HCEC 1CT (cell line): ENCODE measurements around the gene POLR3E.

Experiments used
- DNase-seq: peaks from one replicate; pipeline ENCODE4 v3.0.0-alpha.2; 2017

POLR3E gene

DNA sequence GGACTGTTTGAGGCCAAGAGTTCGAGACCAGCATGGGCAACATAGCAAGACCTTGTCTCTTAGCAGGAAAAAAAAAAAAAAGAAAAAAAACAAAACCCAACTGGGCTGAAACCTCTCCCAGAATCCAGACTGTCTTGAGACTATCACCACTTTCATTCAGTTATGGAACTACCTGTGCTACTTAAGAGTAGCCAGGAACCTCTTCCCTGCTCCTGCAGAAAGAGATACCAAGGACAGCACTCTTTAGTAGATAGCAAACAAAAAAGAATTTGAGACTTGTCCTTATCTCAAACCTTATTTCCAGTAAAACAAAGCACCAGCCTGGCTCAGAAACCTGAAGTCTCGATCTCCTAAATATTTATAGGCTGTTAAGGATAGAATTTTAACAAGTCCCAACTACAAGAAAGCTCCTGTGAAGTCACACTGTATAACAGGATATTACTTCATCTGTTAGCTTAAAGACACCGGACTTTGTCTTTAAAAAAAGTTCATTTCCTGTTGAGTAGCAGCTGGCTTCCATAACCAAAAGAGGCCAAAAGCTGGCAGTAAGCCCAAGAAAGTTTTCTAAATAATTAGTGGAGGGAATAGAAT, 72.1 kb downstream of the POLR3E start:
- DNase-seq, result peak; percentile 80

DNA sequence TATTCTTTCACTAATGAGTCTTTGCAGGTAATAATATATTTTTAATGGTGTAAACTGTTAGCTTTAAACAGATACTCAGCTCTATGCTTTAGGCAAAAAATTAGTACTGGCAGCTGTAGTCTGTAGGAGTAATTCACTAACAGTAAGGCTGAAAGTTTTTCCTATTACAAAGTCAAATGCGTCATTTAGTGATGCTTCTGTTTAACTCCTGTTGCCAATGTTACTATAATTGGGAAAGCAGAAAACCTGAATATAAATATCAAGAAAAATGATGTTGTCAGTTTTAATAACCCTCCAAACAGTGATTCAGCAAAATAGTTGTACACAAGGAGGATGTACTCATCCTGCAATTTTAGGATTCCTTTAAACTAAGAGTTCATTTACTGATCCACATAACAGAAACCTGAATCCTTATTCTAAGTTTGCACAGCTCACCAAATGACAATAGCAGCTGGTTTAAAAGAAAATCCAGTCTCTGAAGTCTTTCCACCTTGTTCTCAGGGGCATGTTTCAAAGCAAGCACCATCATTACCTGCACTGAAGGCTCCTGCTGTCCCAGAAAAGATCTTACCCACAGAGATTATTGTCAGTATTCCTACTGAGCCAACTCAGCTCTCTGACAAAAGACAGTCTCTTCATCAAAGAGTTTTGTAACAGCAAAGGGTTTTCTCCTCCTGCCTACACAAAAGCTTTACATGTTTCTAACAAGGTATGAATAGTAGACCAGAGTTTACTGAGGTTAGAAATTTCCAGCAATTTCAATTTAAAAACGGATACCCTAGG, 73.0 kb downstream of the POLR3E start:
- DNase-seq, result peak; percentile 95

DNA sequence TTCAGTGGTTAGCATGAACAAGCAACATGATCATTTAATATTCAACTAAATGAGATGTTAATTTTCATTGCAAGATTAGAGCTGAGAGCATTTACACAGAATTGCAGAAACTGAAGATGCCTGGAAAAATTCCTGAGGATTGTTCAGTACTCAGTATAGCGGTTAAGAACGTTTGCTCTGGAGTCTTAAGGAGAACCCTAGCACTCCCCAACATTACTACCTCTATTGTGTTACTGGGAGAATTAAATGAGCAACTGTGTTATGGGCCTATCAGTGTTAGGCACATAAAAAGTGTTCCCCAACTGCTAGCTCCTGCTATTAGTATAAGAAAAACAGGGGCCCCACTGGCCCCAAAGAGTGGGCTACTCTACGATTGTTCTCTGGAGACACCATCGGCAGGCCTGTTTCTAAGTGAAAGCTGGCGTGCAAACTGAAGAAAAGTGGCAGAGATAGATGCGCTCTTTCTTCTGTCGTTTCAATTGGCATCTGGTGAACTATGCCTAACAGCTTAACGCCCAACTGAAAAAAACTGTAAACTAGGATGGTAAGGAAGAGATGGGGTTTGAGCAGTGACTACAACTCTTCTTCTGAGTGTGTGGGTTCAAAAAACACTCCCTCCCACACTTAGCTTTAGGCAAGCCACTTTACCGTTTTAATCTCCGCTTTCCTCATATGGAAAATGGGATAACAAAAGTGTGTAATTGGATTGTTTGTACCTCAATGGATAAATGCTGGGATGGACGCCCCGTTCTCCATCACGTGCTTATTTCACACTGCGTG, 75.9 kb downstream of the POLR3E start:
- no peak for DNase-seq

DNA sequence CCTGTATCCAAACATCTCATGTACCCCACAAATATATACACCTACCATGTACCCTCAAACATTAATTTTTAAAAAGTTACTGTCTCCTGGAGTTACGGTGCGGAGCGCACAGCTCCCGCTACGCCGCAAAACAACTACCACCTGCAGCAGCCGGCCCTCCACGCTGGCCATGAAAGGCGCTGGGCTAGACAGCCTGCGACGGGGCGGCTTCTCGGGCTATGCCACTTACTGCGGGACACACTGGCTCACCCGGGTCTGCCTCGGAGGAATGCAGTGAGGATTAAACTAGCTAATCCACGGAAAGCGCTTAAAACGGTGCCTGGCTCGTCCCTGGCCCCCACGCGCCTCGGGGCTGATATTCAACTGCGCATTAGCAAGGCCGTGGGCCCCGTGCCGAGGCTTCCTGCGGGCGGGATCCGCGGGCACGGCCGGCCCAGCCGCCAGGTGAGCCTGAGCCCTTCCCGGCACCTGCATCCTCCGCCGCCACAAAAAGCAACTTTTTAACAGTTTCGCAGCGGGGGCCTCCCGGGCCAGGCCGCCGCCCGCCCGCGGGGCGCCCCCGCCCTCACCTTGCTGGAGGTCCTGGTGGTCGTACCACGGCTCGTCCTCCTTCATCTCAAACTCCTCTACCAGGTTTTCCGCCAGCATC, 76.6 kb downstream of the POLR3E start:
- DNase-seq, result peak; percentile 29

DNA sequence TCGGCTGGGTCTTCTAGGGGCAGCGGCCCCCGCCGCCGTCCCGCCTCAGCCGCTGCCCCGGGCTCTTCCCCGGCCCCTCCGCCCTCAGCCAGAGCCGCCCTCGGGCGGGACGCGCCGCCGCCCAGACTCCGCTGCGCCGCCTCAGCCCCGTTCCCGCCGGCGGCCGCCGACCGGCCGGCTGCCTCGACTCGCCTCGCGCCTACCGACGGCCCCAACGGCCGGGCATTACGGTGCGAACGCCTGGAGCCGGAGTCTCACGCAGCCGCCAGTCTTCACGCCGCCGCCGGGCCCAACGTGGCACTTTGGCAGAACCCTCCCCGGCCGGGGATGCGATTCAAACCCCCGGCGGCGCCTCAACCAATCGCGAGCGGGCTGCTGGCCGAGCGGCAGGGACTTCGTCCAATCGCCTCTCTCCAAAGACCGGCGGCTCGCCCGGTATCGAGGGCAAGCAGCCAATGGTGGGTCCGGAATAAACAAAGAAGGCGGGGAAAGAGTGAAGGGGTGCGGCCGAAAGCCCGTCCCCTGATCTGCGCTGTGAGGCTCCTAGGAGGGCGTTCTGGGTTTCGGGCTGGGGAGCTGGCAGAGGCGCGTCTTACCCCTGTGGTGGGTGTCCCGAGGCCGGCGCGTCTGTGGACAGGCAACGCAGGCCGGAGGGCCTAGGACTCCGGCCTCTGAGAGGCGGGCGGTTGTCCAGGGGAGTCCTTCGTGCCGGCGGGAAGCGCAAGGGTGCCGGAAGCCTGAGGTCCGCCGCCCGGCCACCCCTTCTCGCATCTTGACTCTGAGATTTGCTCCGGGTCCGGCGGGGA, 77.3 kb downstream of the POLR3E start, which contains the start of gene CDR2:
Gene CDR2 (minus strand): TSS at position 309 of the 806 bp plus-strand sequence. CDS start 310 bp downstream, outside the sequence.
- peak; percentile 97 for DNase-seq

DNA sequence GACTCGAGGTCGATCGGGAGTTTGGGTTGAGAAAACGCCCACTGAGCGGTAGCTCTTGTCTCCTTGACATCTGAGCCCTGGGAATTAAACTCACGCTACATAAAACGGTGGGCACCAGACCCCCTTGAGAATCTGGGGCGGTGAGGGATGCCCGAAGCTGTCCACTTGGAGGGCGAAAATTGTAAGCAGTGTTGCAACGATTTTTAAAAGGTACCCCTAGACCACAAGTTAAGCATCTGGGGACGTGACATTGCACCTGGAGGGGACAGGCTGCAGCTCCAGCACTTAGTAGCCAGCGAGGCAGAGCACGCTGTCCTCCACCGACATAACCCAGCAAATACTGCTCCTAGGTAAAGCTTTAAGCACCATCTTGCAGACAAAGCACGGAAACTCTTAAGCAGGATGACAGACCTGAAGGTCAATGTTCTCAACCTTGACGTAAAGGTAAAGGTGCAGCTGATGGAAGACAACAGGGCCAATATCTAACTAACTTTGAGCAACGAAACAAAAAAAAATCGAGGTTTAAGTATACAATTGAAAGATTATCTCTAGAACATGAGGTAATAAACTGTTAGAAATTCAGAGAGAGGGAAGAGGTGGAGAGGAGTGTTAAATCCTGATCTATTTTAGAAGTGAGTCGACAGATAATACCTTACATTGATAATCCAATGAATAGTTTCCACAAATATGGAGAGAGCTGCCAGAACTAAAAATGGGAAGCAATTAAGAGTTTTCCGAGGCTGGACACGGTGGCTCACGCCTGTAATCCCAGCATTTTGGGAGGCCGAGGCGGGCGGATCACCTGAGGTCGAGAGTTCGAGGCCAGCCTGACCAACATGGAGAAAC, 78.1 kb downstream of the POLR3E start:
- DNase-seq, result no peak

DNA sequence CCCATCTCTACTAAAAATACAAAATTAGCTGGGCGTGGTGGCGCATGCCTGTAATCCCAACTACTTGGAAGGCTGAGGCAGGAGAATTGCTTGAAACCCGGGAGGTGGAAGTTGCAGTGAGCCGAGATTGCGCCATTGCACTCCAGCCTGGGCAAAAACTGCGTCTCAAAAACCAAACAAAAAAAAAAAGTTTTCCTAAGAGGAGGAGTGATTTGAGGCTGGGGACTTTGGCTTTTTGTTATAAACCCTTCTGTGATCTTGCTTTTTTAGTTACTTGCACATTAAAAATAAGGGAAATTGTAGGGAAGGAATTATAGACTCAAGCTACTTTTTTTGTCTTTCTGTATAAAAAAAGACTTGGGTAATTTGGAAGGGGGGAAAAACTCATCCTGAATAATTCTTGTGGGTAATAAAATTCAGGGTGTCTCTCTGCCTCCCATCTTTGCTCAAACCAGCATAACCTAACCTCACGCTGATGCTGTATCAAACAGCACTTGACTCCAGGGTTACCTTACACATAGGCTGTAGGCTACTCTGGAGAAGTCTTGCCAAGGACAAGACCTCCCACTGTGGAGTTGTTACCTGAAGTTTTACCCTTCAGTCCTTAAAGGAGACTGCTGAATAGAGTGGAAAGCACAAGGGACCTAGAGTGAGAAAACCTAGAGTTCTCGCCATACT, 78.9 kb downstream of the POLR3E start:
- DNase-seq, result no peak

DNA sequence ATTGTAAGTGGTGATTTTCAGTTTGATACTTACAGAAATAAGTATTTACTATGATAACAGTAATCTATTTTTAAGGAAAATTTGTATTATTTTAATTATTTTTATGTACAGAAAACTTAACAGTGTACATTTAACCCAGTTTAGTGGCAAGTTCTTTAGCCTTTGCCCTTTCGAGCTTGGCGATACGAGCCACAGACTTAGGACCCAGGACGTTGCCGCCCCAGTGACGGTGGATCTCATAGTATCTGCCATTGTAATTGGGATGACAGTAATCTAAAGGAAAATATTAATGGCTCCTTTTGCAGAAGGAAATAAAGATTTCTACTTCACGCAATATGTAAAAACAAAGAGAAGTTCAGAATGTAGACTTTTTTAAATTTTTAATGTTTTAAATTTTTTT, 82.4 kb downstream of the POLR3E start:
- DNase-seq, result no peak

DNA sequence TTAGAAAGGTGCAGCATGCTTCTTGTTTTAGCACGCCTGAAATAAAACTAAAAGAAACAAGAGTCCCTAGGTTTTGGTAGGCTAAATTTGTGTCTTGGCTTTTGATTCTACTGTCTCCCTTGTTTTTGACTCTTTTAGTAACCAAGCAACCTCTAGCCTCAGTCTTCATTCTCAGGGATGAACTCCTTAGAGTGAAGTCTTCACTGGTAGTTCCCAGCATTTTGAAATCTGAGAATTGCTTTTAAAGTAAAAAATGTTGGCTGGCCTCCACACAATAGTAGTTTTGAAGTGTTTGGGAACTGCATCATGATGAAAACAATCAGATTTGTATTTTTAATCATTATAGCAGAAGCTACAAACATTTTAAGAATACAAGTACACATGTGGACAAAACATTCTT, 83.3 kb downstream of the POLR3E start:
- DNase-seq, result no peak

DNA sequence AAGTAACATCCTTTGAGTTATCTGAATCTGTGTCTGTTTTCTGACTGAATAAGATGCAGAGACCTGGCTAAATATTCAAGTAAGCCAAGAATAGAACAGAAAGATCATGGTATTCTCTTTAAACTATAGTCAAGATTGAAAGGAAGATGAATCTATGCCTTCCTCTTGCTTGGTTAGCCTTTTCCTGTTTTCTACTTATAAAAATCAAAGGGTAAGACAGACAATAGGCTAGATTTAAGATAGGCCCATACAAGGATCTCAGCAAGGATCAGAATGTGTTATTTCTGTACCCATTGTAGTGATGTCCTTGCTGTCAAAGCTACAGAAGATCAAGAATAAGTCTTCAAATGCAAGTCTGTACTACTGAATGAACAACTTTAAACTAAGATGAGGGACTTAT, 84.2 kb downstream of the POLR3E start:
- no peak for DNase-seq

DNA sequence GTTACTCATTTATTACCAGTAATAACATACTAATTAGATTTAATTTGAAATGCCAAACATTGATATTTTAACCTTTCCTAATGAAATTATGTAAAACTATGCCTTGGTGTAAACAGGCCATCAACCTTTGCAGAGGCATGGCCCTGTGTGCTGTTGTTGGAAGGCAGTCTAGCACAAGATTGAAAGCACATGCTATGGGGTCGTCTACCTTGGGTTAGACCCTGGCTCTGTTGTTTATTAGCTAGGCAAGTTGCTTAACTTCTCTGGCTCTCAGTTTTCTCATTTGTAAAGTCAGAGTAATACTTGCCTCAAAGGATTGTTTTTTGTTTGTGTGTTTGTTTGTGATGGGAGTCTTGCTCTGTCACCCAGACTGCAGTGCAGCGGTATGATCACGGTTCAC, 86.6 kb downstream of the POLR3E start:
- no peak for DNase-seq
